HG02870 (cell line): Measurements from ENCODE around the gene RSPO1.
"Not testable (repeated sequence)": the region's sequence is repeated elsewhere in the genome, so short reads cannot be mapped to it uniquely, and the experiment has no call there.

ENCODE experiments used
- ATAC-seq: cut with Tn5 transposase; IDR thresholded peaks from one replicate; pipeline ENCODE4 v1.9.1; 2021; ENCODE audit warnings: mild to moderate bottlenecking, moderate library complexity; ENCODE audit not compliant: unreplicated experiment

Gene RSPO1, protein sequence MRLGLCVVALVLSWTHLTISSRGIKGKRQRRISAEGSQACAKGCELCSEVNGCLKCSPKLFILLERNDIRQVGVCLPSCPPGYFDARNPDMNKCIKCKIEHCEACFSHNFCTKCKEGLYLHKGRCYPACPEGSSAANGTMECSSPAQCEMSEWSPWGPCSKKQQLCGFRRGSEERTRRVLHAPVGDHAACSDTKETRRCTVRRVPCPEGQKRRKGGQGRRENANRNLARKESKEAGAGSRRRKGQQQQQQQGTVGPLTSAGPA

GRCh38 chr1:37634244-37634991, at the start of gene RSPO1:
Gene RSPO1, minus strand, starts transcription at chr1:37634892. Its CDS starts 5,231 bp downstream, at chr1:37629661.
- no peak for ATAC-seq

DNA sequence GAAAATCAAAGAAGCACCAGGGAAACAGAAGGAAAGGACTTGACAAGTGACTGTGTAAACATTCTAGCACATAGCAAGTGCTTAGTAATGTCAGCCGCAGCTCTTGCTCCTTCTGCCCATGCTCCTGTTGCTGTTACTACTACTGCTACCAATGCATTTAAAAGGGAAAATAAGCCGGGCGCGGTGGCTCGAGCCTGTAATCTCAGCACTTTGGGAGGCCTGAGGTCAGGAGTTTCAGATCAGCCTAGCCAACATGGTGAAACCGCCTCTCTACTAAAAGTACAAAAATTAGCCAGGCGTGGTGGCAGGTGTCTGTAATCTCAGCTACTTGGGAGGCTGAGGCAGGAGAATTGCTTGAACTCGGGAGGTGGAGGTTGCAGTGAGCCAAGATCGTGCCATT, 49.5 kb upstream of the RSPO1 start:
- not testable (repeated sequence) for ATAC-seq

- ATAC-seq: no peak
These were observed 47.8 kb upstream of the RSPO1 start for GRCh38 chr1:37682334-37682987.

GRCh38 chr1:37680933-37681332, 46.2 kb upstream of the RSPO1 start:
- no peak for ATAC-seq

GRCh38 chr1:37677808-37678207, 43.1 kb upstream of the RSPO1 start:
- no peak for ATAC-seq

DNA sequence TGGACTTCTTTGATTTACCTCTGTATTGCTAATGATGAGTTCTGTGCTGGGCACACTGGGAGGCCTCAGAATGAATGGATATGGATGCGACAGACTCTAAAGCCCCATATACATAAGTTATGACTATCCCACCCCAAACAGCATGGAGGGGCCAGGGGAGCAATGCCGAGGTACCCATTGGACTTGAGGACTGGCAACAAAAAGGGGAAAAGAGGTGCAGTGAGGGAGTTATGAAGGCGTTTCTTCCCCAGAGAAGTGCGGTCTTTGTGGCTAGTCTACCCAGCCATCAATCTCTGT, 42.4 kb upstream of the RSPO1 start:
- ATAC-seq: no peak

DNA sequence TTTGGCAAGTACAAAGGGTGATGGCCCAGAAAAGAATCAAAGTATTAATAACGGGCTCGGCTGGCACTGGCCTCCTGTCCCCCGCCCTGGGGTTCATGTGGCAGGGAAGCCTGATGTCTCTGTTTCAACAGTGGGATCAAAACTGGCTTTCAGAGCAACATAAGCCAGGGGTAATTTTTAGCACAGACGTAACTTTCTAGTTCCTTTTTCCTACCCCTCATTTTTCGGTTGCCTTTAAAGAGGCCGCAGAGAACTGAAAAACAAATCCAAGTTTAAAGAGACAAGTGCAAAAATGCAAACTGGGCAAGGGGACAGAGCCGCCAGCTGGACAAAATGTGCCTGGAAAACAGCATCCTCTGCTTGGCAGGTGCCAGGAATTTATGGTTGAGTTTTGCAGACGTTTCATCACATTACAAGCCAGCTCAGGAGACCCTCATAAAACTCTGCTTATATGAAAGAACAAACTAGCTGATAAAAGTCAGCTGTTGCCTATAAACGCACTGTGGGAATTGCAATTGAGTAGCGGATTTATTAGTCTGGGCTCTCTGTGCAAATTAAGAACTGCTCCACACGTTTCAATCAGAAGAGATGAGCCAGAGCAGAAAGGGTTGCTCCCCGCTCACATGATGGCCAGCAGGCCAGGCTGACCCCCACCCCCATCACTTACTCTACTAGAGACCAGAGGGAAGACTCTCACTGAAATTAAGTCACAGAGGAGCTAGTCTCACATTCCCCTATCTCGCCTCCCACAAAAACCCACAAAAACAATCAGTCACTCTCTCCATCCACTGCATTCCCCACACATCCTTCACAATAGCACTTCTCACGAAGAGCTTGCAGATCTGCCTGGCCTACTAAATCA, 41.8 kb upstream of the RSPO1 start:
- ATAC-seq: no peak

- ATAC-seq: no peak
These were observed 39.2 kb upstream of the RSPO1 start for GRCh38 chr1:37673920-37674319.

GRCh38 chr1:37672136-37672870, 37.6 kb upstream of the RSPO1 start:
- no peak for ATAC-seq

- no peak for ATAC-seq
These were observed 36.6 kb upstream of the RSPO1 start for GRCh38 chr1:37671261-37671660.

DNA sequence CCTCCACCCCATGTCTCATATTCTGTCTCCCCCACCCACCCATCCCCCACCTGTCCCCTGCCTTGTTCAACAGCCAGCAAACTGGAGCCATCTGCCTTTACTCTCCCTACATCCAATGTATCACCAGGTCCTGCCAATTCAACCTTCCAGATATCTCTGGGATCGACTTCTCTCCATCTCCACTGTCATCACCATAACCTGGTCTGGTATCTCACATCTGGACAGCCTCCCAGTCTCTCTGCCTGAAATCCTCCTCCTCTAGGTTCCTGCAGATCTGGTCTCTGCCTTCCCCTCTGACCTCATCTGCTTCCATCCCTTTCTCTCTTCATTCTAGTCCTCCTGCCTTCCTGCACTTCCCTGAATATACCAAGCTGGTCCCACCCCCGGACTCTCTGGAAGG, 35.4 kb upstream of the RSPO1 start:
- no peak for ATAC-seq

- no peak for ATAC-seq
These were observed 32.5 kb upstream of the RSPO1 start for GRCh38 chr1:37667023-37667671.

GRCh38 chr1:37666241-37666867, 31.7 kb upstream of the RSPO1 start:
- no peak for ATAC-seq

GRCh38 chr1:37663426-37664000, 28.8 kb upstream of the RSPO1 start:
- no peak for ATAC-seq

DNA sequence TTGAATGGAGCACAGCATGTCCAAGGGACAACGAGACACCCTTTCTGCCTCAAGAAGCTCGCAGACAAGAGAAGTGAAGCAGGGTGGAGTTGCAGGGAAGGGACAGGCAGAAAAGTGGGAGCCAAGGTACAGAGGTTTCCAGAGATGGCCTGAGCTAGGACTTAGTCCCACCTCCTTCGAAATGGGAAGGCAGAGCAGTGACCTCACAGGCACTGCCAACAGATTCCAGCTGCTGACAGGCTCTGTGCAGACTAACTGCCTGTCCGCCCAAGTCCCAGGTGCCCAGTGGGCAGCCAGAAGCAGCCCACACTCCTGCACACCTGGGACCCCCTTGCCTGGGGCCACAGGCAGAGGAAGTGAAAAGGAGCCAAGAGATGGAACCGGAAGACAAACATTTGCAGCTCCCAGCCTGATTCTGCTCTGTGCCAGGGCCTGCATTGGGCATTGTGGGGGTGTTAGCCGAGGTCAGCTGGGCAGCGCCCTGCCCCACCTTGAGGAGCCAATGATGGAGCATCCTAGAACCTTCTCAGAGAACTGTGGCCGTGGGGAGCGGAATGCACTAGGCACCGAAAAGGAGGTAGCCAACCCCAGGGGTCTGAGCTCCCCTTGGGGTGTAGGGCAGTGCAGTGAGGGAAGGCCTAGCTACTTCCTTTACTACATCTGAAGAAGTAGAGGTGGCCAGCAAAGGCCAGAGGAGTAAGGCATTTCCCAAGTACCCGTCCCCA, 27.5 kb upstream of the RSPO1 start:
- no peak for ATAC-seq

- no peak for ATAC-seq
These were observed 26.7 kb upstream of the RSPO1 start for GRCh38 chr1:37661401-37661800.

DNA sequence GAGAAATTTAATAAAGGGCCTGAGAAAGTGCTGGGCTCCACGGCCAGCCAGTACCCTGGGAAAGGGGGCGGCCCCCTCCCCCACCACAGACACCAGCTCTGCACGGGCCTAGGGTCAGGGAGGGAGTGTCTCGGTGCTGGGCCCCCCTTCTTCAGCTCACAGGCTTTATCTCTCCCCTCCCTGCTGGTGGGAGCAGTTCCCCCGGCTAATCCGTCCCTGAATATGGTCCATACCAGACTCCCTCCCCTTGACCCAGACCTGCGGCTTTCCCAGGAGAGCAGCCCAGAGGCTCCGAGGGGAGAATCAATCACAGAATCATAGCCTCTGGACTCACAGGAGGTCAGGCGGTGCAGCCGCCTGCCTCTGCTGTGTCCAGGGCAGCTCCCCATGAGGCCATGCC, 26.0 kb upstream of the RSPO1 start:
- no peak for ATAC-seq

- ATAC-seq: no peak
These were observed 23.8 kb upstream of the RSPO1 start for GRCh38 chr1:37658486-37658885.
